HCT116 (cell line): ENCODE measurements around the gene TNXB. TPM values are rescaled to one million over a fixed set of nuclear protein-coding genes. Genes with fewer than 3 reads are reported as not detected.
"Not testable (repeated sequence)": the region's sequence is repeated elsewhere in the genome, so short reads cannot be mapped to it uniquely, and the experiment has no call there.

Source experiments
- ATAC-seq: fragments of 200-7000 bp; cut with Tn5 transposase; 2 replicates; pipeline ENCODE4 v1.9.1; 2020; ENCODE audit warnings: mild to moderate bottlenecking, moderate library complexity
- BruUV-seq: library from RNA; stranded (reverse); fragments of 400-500 nt; replicated peaks from 2 replicates; lab custom pipeline; 2021; lab: Mats Ljungman, UMichigan
- CTCF ChIA-PET: fragments of 300-600 bp; sonication (Branson Sonifier 250); formaldehyde crosslinking; loops from one replicate; lab custom pipeline; 2021; ENCODE audit warnings: antibody characterized with exemption; lab: Charles Lee
- POLR2A ChIA-PET: fragments of 300-600, 350-600 bp; sonication (Branson Sonifier 250); formaldehyde crosslinking; loops from one replicate; lab custom pipeline; 2021; ENCODE audit warnings: antibody characterized with exemption; lab: Charles Lee
- RAD21 ChIA-PET, 2 experiments: fragments of 300-600 bp; sonication (Branson Sonifier 250); formaldehyde crosslinking; loops; one replicate each; lab custom pipeline; 2023; ENCODE audit warnings: low total read pairs in 2 of 2; ENCODE audit not compliant: uncharacterized antibody in 2 of 2, unreplicated experiment in 2 of 2, low non-redundant PET in 1 of 2; lab: Charles Lee
- DNase-seq: peaks from one replicate; pipeline ENCODE4 v3.0.0-alpha.2; 2010; ENCODE audit warnings: low read depth, low spot score
- H2AFZ ChIP-seq: fragments of 200-600 bp; shearing (Covaris generic), sonication (generic); 2 replicates; pipeline ENCODE4 v1.6.1; 2017; ENCODE audit warnings: low read depth, mixed run types, mixed read lengths, antibody characterized with exemption, low read length; ENCODE audit not compliant: poor library complexity, severe bottlenecking
- H3K27ac ChIP-seq: 2 replicates; pipeline ENCODE4 v1.5.1; 2012; ENCODE audit warnings: low read depth, low read length
- H3K27me3 ChIP-seq: fragments of 200-600 bp; sonication (generic); 2 replicates; pipeline ENCODE4 v1.6.1; 2016; ENCODE audit warnings: mixed run types, low read length, mixed read lengths; ENCODE audit not compliant: insufficient read depth
- H3K36me3 ChIP-seq, 2 experiments: fragments of 200-500 bp in 1 of 2; fragments of 200-600 bp in 1 of 2; sonication (Bioruptor generic) in 1 of 2; sonication (generic) in 1 of 2; 2 replicates each; pipeline versions ENCODE4 v1.5.1 to v1.6.1; 2014 to 2016; ENCODE audit warnings: low read length in 2 of 2, inconsistent platforms in 1 of 2, mixed read lengths in 1 of 2, mixed run types in 1 of 2; ENCODE audit not compliant: insufficient read depth in 2 of 2, control insufficient read depth in 1 of 2
- H3K4me1 ChIP-seq, 2 experiments: fragments of 200-600 bp in 1 of 2; sonication (generic) in 1 of 2; 2 replicates each; pipeline versions ENCODE4 v1.5.1 to v1.6.1; 2012 to 2017; ENCODE audit warnings: low read length in 2 of 2, inconsistent platforms in 1 of 2, mild to moderate bottlenecking in 1 of 2, mixed read lengths in 1 of 2, mixed run types in 1 of 2, moderate library complexity in 1 of 2; ENCODE audit not compliant: insufficient read depth in 2 of 2, control insufficient read depth in 1 of 2
- H3K4me2 ChIP-seq: fragments of 200-600 bp; sonication (generic); 2 replicates; pipeline ENCODE4 v1.6.1; 2017; ENCODE audit warnings: mixed run types, low read length, mixed read lengths
- H3K4me3 ChIP-seq, 2 experiments: fragments of 200-600 bp in 1 of 2; sonication (generic) in 1 of 2; replicated peaks in 1 of 2; 2 replicates each; pipeline ENCODE4 v1.5.1; 2011 to 2016; ENCODE audit warnings: low read length in 2 of 2, control low read depth in 1 of 2, low read depth in 1 of 2, mild to moderate bottlenecking in 1 of 2, mixed read lengths in 1 of 2, mixed run types in 1 of 2
- H3K79me2 ChIP-seq: fragments of 200-600 bp; sonication (generic); 2 replicates; pipeline ENCODE4 v1.6.1; 2017; ENCODE audit warnings: mild to moderate bottlenecking, mixed run types, low read length, moderate library complexity, mixed read lengths; ENCODE audit not compliant: insufficient read depth
- H3K9ac ChIP-seq: fragments of 200-600 bp; sonication (generic); 2 replicates; pipeline ENCODE4 v1.6.1; 2016; ENCODE audit warnings: low read length, mixed read lengths
- H3K9me2 ChIP-seq: fragments of 200-600 bp; sonication (generic), shearing (Covaris generic); 2 replicates; pipeline ENCODE4 v1.6.1; 2017; ENCODE audit warnings: mixed run types, mild to moderate bottlenecking, moderate library complexity; ENCODE audit not compliant: insufficient read depth
- H3K9me3 ChIP-seq, 2 experiments: fragments of 200-500 bp in 1 of 2; fragments of 200-600 bp in 1 of 2; sonication (Bioruptor generic) in 1 of 2; sonication (generic) in 1 of 2; 2 replicates each; pipeline ENCODE4 v1.6.1; 2014 to 2017; ENCODE audit warnings: low read length in 2 of 2, mixed read lengths in 2 of 2, inconsistent platforms in 1 of 2, low read depth in 1 of 2, mild to moderate bottlenecking in 1 of 2, mixed run types in 1 of 2, moderate library complexity in 1 of 2; ENCODE audit not compliant: control insufficient read depth in 1 of 2, insufficient read depth in 1 of 2
- H4K20me1 ChIP-seq: fragments of 200-600 bp; sonication (generic), shearing (Covaris generic); 2 replicates; pipeline ENCODE4 v1.6.1; 2017; ENCODE audit warnings: mixed run types, mild to moderate bottlenecking, moderate library complexity; ENCODE audit not compliant: insufficient read depth
- intact Hi-C: fragments of 100-400 bp; cut with micrococcal nuclease; formaldehyde crosslinking; loops from 2 replicates; pipeline ENCODE4 v1.10.0; 2022
- total RNA-seq: library from RNA; stranded (reverse); gene quantifications from one replicate; pipeline ENCODE4 v1.2.1, GENCODE V29; 2021; ENCODE audit not compliant: unreplicated experiment

TNXB gene
- total RNA-seq, 1 experiment from 2014 or later: 8.5 TPM

DNA sequence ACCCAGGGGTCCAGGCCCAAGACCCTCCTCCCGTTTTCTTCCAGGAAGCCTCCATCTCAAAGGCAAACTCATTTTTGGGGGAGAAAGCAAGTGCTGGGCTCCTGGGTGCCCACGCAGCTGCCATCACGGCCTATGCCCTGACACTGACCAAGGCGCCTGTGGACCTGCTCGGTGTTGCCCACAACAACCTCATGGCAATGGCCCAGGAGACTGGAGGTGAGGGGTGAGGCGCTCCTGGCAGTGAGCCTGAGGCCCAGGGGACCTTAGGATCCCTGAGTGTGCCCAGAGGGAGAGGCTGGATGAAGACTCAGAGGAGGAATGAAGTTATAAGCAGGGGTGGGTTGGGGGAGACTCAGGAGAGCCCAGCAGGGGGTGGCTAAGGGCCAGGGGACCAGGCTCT, 112.8 kb downstream of the TNXB start:
- H3K9ac ChIP-seq, H3K27me3 ChIP-seq, H3K4me1 ChIP-seq, intact Hi-C loops, CTCF ChIA-PET, H4K20me1 ChIP-seq, BruUV-seq, H3K4me3 ChIP-seq, H3K36me3 ChIP-seq, POLR2A ChIA-PET, H3K9me3 ChIP-seq, H2AFZ ChIP-seq, ATAC-seq, H3K9me2 ChIP-seq, H3K79me2 ChIP-seq, DNase-seq, RAD21 ChIA-PET, H3K27ac ChIP-seq, H3K4me2 ChIP-seq: not testable (repeated sequence)

DNA sequence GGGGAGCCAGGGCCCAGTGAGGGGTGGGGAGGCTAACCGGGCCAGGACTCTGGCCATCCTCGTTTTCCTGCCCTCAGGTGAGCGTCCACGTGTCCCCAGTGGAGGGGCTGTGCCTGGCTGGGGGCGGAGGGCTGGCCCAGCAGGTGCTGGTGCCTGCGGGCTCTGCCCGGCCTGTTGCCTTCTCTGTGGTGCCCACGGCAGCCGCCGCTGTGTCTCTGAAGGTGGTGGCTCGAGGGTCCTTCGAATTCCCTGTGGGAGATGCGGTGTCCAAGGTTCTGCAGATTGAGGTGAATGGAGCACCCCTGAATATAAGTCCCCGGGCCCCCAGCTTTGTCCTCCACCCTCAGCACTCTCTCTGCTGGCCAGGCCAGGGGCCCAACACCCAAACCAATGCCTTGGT, 114.7 kb downstream of the TNXB start:
- H3K36me3 ChIP-seq, H3K27ac ChIP-seq, H4K20me1 ChIP-seq, CTCF ChIA-PET, H3K4me1 ChIP-seq, intact Hi-C loops, H3K4me2 ChIP-seq, POLR2A ChIA-PET, H3K9ac ChIP-seq, H3K9me2 ChIP-seq, DNase-seq, BruUV-seq, H3K79me2 ChIP-seq, H3K27me3 ChIP-seq, RAD21 ChIA-PET, H3K9me3 ChIP-seq, H2AFZ ChIP-seq, H3K4me3 ChIP-seq, ATAC-seq: not testable (repeated sequence)

Other genes with a start within 250 kb of the TNXB start
- 15.1 TPM for gene NEU1, start 246.5 kb downstream of the TNXB start, total RNA-seq
- gene SLC44A4, start 230.3 kb downstream of the TNXB start, total RNA-seq: 0.74 TPM
- gene EHMT2, start 211.6 kb downstream of the TNXB start, total RNA-seq: 84.0 TPM
- 10.3 TPM for gene ZBTB12, start 207.3 kb downstream of the TNXB start, total RNA-seq
- 3.1 TPM for gene C2, start 181.6 kb downstream of the TNXB start, total RNA-seq
- gene CFB, start 163.2 kb downstream of the TNXB start, total RNA-seq: 1.5 TPM
- 68.3 TPM for gene NELFE, start 150.4 kb downstream of the TNXB start, total RNA-seq
- gene SKIC2, start 150.2 kb downstream of the TNXB start, total RNA-seq: 68.0 TPM
- gene DXO, start 137.2 kb downstream of the TNXB start, total RNA-seq: 16.4 TPM
- gene C4A, start 127.3 kb downstream of the TNXB start, total RNA-seq: 5.1 TPM
- 6.3 TPM for gene C4B, start 94.5 kb downstream of the TNXB start, total RNA-seq
- gene CYP21A2, start 70.9 kb downstream of the TNXB start, total RNA-seq: 1.4 TPM
- 63.9 TPM for gene ATF6B, start 18.9 kb upstream of the TNXB start, total RNA-seq
- 11.2 TPM for gene FKBPL, start 20.9 kb upstream of the TNXB start, total RNA-seq
- 6.1 TPM for gene PRRT1, start 42.6 kb upstream of the TNXB start, total RNA-seq
- gene PPT2, start 44.8 kb upstream of the TNXB start, total RNA-seq: 21.0 TPM
- 29.0 TPM for gene EGFL8, start 55.3 kb upstream of the TNXB start, total RNA-seq
- 55.6 TPM for gene AGPAT1, start 66.7 kb upstream of the TNXB start, total RNA-seq
- gene RNF5, start 69.1 kb upstream of the TNXB start, total RNA-seq: 45.9 TPM
- gene AGER, start 74.9 kb upstream of the TNXB start, total RNA-seq: 22.6 TPM
- 79.0 TPM for gene PBX2, start 80.9 kb upstream of the TNXB start, total RNA-seq
- gene GPSM3, start 83.3 kb upstream of the TNXB start, total RNA-seq: 1.2 TPM
- gene NOTCH4, start 114.7 kb upstream of the TNXB start, total RNA-seq: 0.81 TPM